Transverse colon (tissue), 4 donors: ENCODE data around the gene FGF22.

Experiments
- CTCF ChIP-seq, 5 experiments: fragments of 200-600 bp in 3 of 5; fragments of 450-650 bp in 2 of 5; sonication (generic) in 3 of 5; IDR thresholded peaks; 1 replicate in 2 of 5; 2 replicates in 3 of 5; pipeline ENCODE4 v1.5.1; 2016 to 2017; ENCODE audit warnings: antibody characterized with exemption in 5 of 5, inconsistent platforms in 3 of 5, mild to moderate bottlenecking in 2 of 5, moderate library complexity in 1 of 5
- EP300 ChIP-seq: sonication (generic); formaldehyde crosslinking; IDR thresholded peaks from one replicate; pipeline ENCODE4 v1.6.1; 2017; ENCODE audit warnings: antibody characterized with exemption, low read depth
- POLR2A ChIP-seq: fragments of 450-650 bp; IDR thresholded peaks from one replicate; pipeline ENCODE4 v1.6.1; 2016; ENCODE audit warnings: antibody characterized with exemption, mild to moderate bottlenecking, moderate library complexity
- POLR2AphosphoS5 ChIP-seq, 3 donors: sonication (generic); formaldehyde crosslinking; IDR thresholded peaks; one replicate each; pipeline ENCODE4 v1.6.1; 2016; ENCODE audit warnings: antibody characterized with exemption in 3 of 3

DNA sequence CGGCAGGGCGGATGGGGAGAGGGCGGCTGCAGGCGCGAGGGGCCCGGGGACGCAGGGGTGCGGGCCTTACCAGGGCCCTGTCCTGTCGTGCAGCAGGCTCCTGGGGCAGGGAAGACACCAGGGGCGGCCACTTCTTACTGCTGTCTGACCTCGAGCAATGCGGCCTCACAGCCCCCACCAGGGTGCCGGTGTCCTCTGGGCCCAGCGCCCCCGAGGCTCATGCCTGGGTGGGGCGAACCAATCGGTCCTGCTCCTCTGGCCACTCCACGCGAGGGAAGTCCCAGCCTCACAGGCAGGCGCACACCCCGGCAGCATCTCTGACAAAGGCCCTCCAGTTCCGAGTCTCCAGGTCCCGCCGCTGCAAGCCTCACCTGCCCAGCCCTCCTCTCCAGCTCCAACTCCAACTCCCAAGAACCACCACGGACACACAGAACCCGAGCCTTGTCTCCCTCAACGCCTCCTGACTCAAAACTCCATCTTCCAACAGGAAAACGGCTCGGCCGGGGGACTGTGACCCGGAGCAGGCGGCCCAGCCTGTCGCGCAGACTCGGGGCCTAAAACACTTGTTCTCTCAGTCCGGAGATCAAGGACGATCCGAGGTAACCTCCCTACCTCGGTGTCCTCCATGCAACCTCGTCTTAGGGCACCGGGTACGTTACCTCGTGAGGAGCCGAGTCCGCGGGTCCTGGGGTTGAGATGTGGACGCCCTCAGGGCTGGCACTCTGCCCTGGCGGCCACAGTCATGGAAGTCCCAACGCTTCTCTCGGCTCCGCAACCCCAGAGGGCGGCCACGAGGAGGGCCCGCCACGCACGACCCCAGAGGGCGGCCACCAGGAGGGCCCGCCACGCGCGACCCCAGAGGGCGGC is 6.5 kb downstream of the FGF22 start:
- TF ChIP-seq CTCF (IDR thresholded peaks at IDR 0.05): no peak
- no peak for TF ChIP-seq EP300
- TF ChIP-seq POLR2AphosphoS5 (IDR thresholded peaks at IDR 0.05): no peak
- TF ChIP-seq POLR2A: no peak
